Neural crest cell (in vitro differentiated cells): Measurements from ENCODE around the gene CCR9. TPM values are rescaled to one million over a fixed set of nuclear protein-coding genes. Genes with fewer than 3 reads are reported as not detected.

ENCODE experiments used
- DNase-seq: peaks from one replicate; pipeline ENCODE4 v3.0.0; 2021; ENCODE audit warnings: low read depth, mixed read lengths, low spot score
- H3K27ac Mint-ChIP-seq: one replicate; pipeline ENCODE4 v1.8.0; 2021; ENCODE audit warnings: mild to moderate bottlenecking, mixed read lengths; ENCODE audit not compliant: unreplicated experiment
- H3K27me3 Mint-ChIP-seq: 2 replicates; pipeline ENCODE4 v1.8.0; 2021; ENCODE audit warnings: low read depth, mild to moderate bottlenecking, mixed read lengths
- H3K36me3 Mint-ChIP-seq: 2 replicates; pipeline ENCODE4 v1.8.0; 2021; ENCODE audit warnings: low read depth, mild to moderate bottlenecking, mixed read lengths
- H3K4me1 Mint-ChIP-seq: 2 replicates; pipeline ENCODE4 v1.8.0; 2021; ENCODE audit warnings: mixed read lengths
- H3K4me3 Mint-ChIP-seq: one replicate; pipeline ENCODE4 v1.8.0; 2021; ENCODE audit warnings: mild to moderate bottlenecking, mixed read lengths
- H3K9me3 Mint-ChIP-seq: 2 replicates; pipeline ENCODE4 v1.8.0; 2021; ENCODE audit warnings: mixed read lengths
- CTCF ChIP-seq: fragments of 200-600 bp; sonication (generic); conservative IDR thresholded peaks from 2 replicates; pipeline ENCODE4 v1.5.0; 2021; ENCODE audit warnings: antibody characterized with exemption, mild to moderate bottlenecking
- total RNA-seq: library from RNA; stranded (reverse); gene quantifications from 2 replicates; pipeline ENCODE4 v1.2.1, GENCODE V29; 2021

The CCR9 gene
- total RNA-seq, 1 donor from 2014 or later, result not detected

DNA sequence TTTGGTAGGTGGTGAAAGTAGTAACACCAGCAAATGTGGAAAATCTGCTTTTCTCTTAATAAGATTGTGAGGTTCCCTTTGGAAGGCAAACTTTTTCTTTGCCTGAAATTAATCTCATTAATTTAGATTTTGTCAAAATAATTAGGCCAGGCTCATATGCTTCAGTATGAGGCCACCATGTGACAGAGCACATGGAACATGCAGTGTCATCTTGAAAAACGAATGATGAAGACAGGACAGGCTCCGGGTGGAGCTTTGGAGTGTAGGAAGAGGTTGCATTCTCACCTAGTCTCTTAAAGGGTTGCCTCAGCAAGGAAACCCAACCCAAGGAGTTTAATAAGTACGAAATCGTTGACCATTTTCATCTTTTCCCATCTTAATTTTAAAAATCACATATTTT lies 25.9 kb upstream of the CCR9 start:
- Mint-ChIP-seq H3K27ac (no peak overlapping the region), H3K4me3 (no peak overlapping the region), H3K36me3 (no peaks in the 10 kb centered on the region), H3K27me3 (peaks cover 25% of the 10 kb centered on the region), H3K4me1 (no peaks in the 10 kb centered on the region), H3K9me3 (peaks cover 7% of the 10 kb centered on the region)
- TF ChIP-seq CTCF, result no peak
- no peak for DNase-seq

DNA sequence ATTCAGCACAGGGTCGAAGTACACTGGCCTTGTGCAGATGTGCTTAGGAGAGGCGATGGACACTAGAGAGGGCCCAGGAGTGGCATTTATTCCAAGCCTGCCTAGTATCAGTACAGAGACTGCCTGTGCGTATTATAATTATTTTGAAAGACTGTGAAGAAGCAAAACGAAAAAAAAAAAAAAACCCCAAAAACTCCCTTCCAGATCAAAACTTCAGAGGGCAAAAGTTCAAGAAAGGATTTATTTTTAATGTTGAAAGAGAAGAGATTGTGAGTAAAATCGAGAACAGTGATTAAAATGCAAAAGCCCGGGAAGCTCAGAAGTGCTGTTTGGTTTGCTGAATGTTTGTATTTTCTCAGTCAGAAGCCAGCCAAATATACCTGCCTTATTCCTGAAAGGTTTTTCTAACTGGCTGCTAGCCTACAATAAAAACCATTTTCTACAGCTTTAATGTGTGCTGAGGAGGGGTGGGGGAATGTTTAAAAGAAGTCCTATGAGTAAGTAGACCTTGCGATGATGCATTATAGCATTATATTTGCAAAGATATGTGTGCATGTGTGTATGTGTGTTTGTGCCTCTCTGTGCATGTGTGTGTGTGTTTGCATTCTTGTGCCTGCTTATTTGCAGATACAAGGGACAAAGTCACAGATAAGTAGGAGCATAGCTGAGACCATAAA lies 25.2 kb upstream of the CCR9 start:
- Mint-ChIP-seq H3K4me1 (no peaks in the 10 kb centered on the region), H3K9me3 (peaks cover 6% of the 10 kb centered on the region), H3K36me3 (no peaks in the 10 kb centered on the region), H3K27me3 (peaks cover 26% of the 10 kb centered on the region), H3K27ac (no peak overlapping the region), H3K4me3 (no peak overlapping the region)
- no peak for TF ChIP-seq CTCF
- no peak for DNase-seq

DNA sequence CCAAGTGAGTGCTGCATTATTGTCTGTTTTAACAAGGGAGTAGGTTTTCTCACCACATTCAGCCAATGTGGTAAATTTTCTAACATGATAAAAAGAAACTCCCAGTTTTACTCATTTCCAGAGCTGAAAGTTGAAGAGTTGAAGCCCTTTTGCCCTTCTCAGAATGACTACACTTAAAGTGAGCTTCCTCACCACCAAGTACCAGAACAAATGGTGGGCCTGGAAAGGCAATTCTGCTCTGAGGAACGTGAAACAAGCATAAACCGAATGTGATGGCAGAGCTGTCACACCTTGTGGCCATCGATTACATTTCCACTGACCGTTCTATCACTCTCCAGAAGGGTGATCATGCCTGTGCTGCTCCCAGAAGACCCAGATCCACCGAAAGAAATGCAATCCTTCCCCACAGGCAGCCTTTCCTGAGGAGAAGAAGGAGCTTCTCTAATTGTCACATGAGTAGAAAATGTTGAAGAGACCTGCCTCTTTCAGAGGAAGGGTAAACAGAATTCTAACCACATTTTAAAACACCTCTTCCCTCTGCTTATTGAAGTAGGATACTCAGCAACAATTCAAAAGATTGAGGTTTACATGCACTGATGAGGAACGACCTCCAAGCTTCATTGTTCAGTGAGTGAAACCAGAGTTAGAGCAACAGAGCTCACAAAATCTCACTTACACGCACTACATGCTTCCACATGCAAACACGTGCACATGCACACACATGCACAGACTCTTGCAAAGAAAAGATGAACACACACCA lies 21.4 kb upstream of the CCR9 start:
- Mint-ChIP-seq H3K27me3 (peaks cover 32% of the 10 kb centered on the region), H3K27ac (no peak overlapping the region), H3K9me3 (peaks cover 4% of the 10 kb centered on the region), H3K4me1 (no peaks in the 10 kb centered on the region), H3K4me3 (no peak overlapping the region), H3K36me3 (no peaks in the 10 kb centered on the region)
- TF ChIP-seq CTCF, result no peak
- DNase-seq, result no peak

- Mint-ChIP-seq H3K4me1 (no peaks in the 10 kb centered on the region), H3K9me3 (peaks cover 4% of the 10 kb centered on the region), H3K36me3 (no peaks in the 10 kb centered on the region), H3K4me3 (no peak overlapping the region), H3K27me3 (peaks cover 32% of the 10 kb centered on the region), H3K27ac (no peak overlapping the region)
- no peak for DNase-seq
- TF ChIP-seq CTCF, result no peak
Observed at GRCh38 chr3:45865563-45865962, 20.8 kb upstream of the CCR9 start.

DNA sequence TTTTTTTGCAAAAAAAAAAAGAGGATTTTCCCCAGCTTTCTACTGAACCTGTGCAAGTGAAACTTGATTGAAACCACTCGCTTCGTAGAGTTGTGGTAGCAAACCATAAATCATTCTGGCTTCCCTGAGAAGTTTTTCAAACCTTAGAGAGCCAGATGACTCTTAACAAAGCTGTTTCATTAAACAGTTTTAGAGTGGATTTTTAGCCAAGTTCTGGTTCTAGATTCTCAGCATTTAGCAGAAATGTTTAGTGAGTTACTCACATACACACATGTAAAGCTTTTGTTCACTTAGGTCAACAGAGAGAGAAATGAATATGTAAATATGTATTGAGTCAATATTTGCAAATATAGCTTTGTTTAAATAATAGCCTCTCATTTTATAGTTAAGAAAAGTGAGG lies 18.1 kb upstream of the CCR9 start:
- Mint-ChIP-seq H3K27ac (no peak overlapping the region), H3K9me3 (peaks cover 4% of the 10 kb centered on the region), H3K36me3 (no peaks in the 10 kb centered on the region), H3K27me3 (peaks cover 19% of the 10 kb centered on the region), H3K4me1 (no peaks in the 10 kb centered on the region), H3K4me3 (no peak overlapping the region)
- TF ChIP-seq CTCF, result no peak
- DNase-seq, result no peak
